Activated CD4-positive, alpha-beta T cell treated with anti-CD3 and anti-CD28 coated beads, Interleukin-2, amount 50 U/mL, for 1 hour (primary cell): ENCODE data around the gene EXD3.
"Not testable (repeated sequence)": the region's sequence is repeated elsewhere in the genome, so short reads cannot be mapped to it uniquely, and the experiment has no call there.

ENCODE experiments used
- DNase-seq: peaks from one replicate; pipeline ENCODE4 v3.0.0-alpha.2; 2020

The EXD3 gene

GRCh38 chr9:137355761-137356365 lies 67.1 kb downstream of the EXD3 start:
- no peak for DNase-seq

DNA sequence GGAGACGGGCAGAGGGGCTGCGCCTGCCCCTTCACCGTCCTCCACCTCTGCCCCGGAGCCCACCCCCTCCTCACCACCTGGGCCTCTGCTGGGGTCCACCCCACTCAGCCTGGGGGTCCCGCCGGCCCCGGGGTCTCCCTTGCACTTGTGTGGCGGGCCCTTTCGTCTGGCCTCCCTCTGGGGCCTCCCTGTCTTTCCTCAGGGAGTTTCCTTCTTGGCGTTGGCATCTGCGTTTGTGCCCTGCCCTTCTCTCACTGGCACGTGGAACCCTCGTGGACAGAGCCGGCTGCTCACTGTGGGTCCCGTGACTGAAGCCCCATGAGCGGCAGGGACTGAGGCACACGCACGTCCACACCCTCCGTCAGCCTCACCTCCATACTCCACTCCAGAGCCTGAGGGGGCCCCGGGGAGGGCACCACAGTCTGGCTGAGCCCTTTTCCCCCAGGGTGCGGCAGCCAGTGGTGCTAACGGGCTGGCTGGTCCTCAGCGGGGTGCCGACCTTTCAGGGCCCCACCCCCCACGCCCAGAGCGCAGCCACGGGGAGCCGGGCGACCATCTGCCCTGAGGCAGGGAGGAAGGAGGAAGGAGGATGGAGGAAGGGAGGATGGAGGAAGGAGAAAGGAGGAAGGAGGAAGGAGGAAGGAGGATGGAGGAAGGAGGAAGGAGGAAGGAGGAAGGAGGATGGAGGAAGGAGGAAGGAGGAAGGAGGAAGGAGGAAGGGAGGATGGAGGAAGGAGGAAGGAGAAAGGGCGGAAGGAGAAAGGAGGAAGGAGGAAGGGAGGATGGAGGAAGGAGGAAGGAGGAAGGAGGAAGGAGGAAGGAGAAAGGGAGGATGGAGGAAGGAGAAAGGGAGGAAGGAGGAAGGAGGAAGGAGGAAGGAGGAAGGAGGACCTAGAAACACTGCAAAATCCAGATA lies 67.9 kb downstream of the EXD3 start:
- no peak for DNase-seq

DNA sequence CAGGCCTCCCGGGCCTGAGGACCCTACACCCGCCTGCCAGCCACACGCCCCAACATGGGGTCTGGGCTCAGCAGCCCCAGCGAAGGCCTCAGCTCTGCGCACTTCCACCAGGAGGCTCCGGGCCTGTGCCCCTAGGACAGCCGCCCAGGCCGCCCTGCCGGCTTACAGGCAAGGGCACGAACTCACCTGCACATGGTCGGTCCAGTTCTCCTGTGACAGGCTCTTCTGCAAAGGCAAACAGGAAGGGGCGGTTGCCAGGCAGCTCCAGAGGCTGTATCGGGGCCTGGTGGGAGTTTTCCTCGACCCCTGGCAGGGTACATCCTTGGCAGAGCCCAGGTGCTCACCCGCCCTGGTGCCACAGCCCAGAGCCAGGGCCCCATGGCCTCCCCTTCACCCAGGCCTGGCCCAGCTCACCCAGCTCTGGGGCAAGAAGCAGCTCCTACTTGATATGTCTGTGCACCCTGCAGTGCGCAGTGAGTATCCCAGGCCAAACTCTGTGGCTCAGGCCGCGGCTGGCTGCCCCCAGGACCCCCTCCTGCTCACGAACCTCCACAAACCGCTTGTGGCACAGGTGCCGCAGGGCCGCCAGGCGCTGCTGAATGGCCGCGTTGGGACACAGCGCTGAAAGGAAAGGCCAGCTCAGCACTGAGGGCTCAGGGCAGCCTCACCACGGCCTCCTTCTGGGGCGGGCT lies 68.7 kb downstream of the EXD3 start:
- no peak for DNase-seq

DNA sequence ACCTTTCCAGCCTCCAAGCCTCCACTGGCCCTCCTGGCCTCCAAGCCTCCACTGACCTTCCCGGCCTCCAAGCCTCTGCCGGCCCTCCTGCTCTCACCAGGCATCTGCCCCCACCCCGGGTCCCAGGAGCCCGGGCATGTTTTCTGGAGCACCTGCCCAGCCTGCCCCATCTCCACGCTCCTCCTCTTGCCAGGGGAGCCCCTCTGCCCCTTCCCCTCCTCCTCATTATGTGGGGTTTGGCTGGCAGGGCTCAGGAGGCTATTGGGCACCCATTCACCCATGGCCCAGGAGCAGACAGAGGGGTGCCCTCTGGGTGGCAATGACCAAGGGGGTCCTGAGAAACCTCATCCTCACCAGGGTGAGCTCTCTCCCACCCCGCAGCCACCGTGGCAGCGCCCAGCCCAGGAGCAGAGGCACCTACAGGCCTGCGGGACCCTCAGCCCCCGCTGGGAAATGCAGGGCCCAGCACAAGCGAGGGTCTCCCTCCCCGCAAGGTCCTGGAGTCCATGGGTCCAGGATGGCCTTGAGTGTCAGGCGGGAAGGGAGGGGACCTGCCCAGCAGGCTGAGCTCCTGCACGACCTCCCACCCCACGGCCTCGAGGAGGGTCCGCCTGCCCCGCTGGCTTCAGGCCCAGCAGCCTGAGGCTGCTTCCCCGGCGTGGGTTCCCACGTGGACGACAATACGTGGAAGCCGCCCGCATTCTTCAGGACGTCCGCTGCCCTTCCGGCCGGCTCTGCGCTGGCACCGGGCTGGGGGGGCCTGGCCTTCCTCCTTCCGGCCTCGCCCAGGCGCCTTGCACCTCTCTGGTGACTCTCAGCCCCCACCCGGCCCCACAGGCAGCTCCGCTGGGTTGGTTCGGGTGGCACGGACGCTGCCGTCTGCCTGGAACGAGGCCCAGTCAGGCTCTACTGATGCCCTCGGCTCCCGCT lies 69.5 kb downstream of the EXD3 start:
- no peak for DNase-seq

GRCh38 chr9:137352511-137353222 lies 70.3 kb downstream of the EXD3 start:
- DNase-seq, result no peak

- DNase-seq, result no peak
Measured at GRCh38 chr9:137351781-137352501, 71.0 kb downstream of the EXD3 start.

DNA sequence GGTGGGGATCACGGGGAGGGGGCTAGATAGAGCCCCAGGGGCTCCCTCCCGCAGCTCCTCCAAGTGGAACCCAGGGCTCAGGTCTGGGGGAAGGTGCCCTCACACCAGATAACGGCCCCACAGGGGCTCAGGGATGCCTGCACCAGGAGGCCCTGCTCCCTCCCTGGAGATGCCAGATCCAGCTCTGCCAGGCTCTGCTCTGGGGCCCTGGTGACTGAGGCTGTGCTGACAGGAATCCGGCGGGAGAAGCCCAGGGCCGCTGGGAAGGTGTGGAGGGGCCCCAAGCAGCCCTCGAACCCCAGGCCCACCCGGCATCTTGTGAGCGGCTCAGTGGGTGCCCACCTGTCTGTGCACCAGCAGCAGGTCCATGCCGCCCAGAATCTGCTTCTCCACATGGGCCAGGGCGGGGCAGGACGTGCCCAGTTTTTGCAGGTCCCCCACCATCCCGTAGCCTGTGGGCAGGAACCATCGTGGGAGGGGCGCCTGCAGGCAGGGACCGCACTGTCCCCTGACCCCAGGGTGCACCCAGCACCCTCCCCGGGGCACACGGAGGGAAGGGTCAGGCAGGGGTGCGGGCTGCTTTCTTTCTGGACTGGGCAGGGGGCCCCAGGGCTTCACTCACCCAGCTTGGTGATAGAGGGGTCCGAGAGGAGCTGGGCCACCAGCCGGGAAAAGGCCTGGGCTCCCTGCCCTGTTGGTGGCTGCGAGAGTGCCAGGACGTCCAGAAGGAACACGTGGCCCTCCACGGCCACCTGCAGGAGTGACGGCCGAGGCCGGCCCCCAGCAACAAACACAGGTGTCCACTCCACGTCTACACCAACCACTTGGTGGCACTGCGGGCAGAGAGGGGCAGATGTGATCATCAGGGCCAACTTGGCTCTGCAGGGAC lies 72.0 kb downstream of the EXD3 start:
- DNase-seq, result no peak

- DNase-seq, result no peak
Measured at GRCh38 chr9:137349471-137350033, 73.4 kb downstream of the EXD3 start.

DNA sequence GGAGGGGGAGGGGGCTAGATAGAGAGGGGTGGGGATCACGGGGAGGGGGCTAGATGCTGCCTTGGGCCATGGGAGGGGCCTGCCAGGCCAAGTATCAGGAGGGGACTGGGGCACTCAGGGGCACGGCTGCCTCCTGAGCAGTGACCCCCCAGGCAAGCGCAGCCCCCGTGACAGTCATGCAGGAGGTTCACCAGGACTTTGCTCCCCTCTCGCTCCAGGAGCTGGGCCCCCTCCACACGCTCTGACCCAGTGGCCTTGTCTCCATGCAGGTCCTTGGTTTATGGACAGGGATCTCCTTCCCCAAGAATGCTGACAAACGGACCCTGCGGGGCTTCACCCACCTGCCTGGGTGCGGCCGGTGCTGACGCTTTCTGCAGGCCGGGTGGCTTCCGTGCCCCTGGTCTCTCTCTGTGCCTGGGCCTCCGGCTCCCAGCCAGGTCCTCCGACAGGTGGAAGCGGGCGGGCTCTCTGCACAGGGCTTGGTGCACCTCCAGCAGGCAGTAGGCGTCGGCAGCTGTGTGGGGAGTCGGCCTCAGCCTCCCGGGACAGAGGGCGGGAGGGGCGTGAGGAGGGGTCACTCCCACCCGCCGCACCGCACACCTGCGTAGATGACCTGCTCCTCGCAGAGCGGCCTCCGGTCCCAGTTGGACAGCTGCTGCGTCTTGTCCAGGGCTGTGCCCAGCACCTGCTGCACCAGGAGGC lies 74.0 kb downstream of the EXD3 start:
- no peak for DNase-seq

GRCh38 chr9:137347928-137348327 lies 75.0 kb downstream of the EXD3 start:
- no peak for DNase-seq

GRCh38 chr9:137342482-137342881 lies 80.5 kb downstream of the EXD3 start:
- no peak for DNase-seq

- no peak for DNase-seq
Measured at GRCh38 chr9:137341227-137341626, 81.7 kb downstream of the EXD3 start.

DNA sequence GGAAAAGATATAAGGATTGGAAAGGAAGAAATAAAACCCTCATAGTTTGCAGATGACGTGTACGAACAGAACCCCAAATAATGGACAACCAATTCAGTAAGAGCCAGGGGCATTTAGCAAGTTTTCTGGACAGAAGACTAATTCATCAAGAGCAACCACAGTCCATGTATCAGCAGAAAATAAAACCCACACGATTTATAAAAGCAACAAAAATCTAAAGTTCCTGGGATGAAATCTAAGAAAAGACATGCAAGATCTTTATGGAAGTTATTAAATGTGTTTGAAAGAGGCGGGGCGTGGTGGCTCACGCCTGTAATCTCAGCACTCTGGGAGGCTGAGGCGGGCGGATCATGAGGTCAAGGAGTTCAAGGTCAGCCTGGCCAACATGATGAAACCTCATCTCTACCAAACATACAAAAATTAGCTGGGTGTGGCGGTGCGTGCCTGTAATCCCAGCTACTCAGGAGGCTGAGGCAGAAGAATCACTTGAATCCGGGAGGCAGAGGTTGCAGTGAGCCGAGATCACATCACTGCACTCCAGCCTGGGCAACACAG lies 83.0 kb downstream of the EXD3 start:
- DNase-seq, result not testable (repeated sequence)

- no peak for DNase-seq
Measured at GRCh38 chr9:137339045-137339907, 83.7 kb downstream of the EXD3 start.

DNA sequence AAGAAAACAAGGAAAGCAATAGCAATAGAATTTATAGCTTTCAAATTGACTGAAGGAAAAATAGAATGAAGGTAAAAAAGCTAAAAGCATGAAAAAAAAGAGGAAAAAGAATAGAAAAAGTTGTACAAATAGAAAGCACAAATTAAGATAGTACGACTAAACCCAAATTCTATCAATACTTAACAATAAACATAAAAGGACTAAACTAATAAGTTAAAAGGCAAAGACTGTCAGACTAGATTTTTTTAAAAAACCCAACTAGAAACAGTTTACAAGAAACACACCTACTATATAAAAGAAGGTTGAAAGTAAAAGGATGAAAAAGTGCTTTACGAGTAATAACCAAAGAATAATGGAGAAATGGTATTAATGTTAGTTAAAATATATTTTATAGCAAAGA lies 86.2 kb downstream of the EXD3 start:
- no peak for DNase-seq

GRCh38 chr9:137333016-137333671 lies 89.8 kb downstream of the EXD3 start:
- DNase-seq, result no peak

- no peak for DNase-seq
Measured at GRCh38 chr9:137331929-137332328, 91.0 kb downstream of the EXD3 start.
